Measurements from ENCODE around the gene HAUS8. TPM values are rescaled to one million over a fixed set of nuclear protein-coding genes. Genes with fewer than 3 reads are reported as not detected.
"Not testable (repeated sequence)": the region's sequence is repeated elsewhere in the genome, so short reads cannot be mapped to it uniquely, and the experiment has no call there.

The HAUS8 gene, protein sequence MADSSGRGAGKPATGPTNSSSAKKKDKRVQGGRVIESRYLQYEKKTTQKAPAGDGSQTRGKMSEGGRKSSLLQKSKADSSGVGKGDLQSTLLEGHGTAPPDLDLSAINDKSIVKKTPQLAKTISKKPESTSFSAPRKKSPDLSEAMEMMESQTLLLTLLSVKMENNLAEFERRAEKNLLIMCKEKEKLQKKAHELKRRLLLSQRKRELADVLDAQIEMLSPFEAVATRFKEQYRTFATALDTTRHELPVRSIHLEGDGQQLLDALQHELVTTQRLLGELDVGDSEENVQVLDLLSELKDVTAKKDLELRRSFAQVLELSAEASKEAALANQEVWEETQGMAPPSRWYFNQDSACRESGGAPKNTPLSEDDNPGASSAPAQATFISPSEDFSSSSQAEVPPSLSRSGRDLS
- total RNA-seq = 32.6 and 37.4 TPM in 2 replicates

DNA sequence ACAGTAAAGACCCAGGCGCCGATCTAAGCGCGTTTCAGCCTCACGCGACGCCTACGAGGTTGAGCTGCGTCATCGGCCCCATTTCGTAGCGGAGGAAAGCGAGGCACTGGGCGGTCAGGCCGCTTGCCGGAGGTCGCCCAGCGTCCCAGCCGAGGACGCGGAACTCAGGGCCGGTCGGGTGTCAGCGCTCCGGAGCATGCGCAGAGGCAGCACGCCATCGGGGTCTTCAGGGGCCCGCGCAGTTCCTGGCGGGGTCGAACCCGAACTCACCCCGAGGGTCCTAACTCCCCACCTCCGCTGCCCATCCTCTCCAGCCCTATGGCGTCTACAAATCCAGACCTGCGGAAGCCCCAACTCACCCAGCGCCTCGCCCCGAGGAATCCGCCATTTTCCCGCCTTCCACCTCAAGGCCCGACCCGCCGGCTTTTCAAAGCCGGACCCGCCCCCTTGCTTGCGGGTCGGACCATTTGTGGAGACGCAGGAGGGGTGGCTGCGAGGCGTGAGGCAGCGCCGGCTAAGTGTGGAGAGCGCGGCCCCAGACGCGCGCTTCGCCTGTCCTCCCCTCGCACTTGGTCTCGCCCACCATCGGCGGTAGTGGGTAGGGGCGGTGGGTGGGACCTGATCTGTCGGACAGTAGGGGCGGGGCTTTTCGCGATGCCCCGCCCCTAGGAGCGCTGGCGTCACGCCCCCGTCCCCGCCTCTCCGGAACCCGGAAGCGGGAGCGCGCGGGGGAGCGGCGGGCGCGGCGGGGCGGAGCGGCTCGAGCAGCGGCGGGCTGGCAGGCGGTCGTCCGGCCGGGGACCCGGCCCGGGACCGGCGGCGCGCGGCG lies at the start of gene HAUS8, which contains the start of gene MYO9B:
HAUS8 (minus strand) TSS at position 418 of the 829 bp plus-strand sequence; CDS start at position 388, 30 bp downstream.
MYO9B (plus strand) TSS at position 743 of the 829 bp plus-strand sequence. CDS start 25,941 bp downstream, outside the sequence.
- intact Hi-C loops (cut with micrococcal nuclease) = loop anchor here (1.0 to 10.0 kb wide), 3 partner anchors 140 to 190 kb away; partner anchors contain the start of genes BABAM1, OCEL1, USE1 and USHBP1

- intact Hi-C loops (cut with micrococcal nuclease) = no loop called here
Observed at GRCh38 chr19:17124025-17124424, 48.8 kb upstream of the HAUS8 start.

- intact Hi-C loops (cut with micrococcal nuclease) = no loop called here
Observed at GRCh38 chr19:17123041-17123440, 47.8 kb upstream of the HAUS8 start.

DNA sequence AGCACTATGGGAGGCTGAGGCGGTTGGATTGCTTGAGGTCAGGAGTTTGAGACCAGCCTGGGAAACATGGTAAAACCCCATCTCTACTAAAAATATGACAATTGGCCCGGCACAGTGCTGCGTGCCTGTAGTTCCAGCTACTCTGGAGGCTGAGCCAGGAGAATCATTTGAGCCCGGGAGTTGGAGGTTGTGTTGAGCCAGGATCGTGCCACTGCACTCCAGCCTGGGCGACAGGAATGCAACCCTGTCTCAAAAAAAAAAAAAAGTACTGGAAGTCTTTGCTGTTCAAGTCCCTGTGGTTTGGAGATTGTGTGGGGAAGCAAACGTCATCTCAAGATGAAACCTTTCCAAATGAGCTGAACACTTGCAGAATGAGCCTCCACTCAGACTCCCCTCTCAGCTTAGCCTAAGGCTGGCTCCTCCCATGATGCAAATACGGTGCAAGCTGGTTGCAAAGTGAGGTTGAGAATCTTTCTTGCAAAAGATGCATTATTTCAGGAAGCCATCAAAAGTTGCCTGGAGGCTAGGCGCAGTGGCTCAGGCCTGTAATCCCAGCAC lies 46.6 kb upstream of the HAUS8 start:
- intact Hi-C loops (cut with micrococcal nuclease) = no loop called here

DNA sequence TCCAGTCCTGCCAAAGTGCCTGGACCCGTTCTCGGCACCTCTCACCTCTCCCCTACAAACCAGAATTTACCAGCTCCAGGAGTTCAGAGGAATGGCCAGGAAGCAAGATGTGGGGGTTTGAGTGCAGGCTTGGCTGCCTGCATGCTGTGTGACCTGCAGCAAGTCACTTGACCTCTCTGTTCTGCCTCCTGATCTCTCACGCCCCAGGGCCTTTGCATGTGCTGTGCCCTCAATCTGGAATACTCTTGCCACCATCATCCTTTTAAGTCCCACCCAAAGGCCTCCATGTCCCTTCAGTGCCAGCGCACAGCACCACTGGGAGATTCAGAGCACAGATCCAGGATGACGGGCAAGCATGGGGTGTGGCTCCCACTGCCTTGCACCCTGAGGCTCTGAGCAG lies 43.7 kb upstream of the HAUS8 start:
- intact Hi-C loops (cut with micrococcal nuclease) = no loop called here

- intact Hi-C loops (cut with micrococcal nuclease) = no loop called here
Observed at GRCh38 chr19:17116996-17117702, 41.9 kb upstream of the HAUS8 start.

GRCh38 chr19:17114414-17114831 lies 39.2 kb upstream of the HAUS8 start:
- intact Hi-C loops (cut with micrococcal nuclease) = no loop called here

GRCh38 chr19:17113127-17113785 lies 38.0 kb upstream of the HAUS8 start:
- intact Hi-C loops (cut with micrococcal nuclease) = no loop called here

- intact Hi-C loops (cut with micrococcal nuclease) = no loop called here
Observed at GRCh38 chr19:17112700-17113099, 37.4 kb upstream of the HAUS8 start.

- intact Hi-C loops (cut with micrococcal nuclease) = no loop called here
Observed at GRCh38 chr19:17112271-17112670, 37.0 kb upstream of the HAUS8 start.

DNA sequence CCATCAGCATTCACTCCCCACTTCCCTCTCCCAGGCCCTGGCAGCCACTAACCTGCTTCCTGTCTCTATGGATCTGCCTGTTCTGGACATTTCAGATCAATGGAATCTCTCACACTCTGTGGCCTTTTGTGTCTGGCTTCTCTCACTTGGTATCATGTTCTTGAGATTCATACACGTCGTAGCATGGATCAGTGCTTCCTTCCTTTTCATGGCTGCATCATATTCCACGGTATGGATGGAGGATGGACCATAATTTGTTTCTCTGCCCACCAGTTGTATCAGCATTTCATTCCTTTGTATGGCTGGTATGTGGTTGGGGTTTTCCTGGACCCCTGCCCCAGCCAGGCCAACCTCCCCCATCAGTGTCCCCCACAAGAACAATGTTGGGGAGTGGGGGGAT lies 36.5 kb upstream of the HAUS8 start:
- intact Hi-C loops (cut with micrococcal nuclease) = no loop called here

GRCh38 chr19:17110599-17110966 lies 35.3 kb upstream of the HAUS8 start:
- intact Hi-C loops (cut with micrococcal nuclease) = no loop called here

DNA sequence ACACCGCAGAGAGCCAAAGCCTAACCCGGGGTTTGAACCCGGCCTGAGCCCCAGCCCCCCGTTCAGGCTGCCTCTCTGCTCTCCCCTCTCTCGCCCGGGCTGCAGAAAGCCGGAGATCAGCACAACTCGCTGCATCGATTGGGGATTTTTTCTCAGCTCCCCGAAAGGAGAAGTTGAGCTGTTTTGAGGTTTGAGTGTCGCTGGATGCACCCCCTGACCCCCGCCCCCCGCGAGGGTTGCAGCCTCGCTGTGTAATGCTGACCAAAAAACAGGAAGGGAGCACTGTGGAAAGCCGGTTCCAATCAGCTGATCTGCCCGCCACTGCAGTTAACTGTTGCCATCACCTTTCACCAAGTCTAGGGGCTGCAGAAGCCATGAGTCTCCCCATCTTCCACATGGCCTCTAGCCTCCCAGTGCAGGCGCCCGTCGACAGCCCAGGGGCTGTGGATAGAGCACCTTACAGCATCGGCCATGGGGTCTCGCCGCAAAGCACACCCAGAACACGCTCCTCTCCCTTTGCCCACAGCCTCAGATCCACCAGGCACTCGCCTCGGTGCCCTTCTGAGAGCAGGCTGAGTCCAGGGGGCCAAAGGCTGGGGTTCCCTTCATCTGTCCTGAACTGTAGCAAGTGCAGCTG lies 34.8 kb upstream of the HAUS8 start:
- intact Hi-C loops (cut with micrococcal nuclease) = no loop called here

DNA sequence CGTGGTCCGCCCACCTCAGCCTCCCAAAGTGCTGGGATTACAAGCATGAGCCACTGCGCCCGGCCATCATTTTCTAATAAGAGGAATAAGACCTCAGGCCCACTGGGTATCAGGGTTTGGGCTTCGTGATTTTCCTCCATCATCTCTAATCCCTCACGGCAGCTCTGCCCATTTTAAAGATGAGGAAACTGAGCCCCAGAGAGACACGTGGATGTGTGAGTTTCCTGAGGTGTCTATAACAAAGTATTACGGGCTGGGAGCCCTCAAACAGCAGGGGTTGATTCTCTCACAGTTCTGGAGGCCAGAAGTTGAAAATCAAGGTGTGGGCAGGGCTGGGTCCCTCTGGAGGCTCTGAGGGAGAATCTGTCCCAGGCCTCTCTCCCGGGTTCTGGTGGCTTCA lies 34.0 kb upstream of the HAUS8 start:
- intact Hi-C loops (cut with micrococcal nuclease) = no loop called here

DNA sequence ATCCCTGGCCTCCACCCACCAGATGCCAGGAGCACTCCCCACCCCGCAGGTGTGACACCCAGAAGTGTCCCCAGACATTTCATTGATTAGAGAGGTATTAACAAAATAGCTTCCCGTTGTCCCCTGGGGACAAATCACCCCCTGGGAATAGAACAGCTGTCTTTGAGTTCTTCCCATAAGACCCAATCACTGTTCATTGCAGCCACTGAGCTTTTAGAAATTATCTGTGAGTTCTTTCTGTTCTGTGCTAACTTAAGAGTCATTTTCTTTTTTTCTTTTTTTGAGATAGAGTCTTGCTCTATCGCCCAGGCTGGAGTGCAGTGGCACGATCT lies 33.2 kb upstream of the HAUS8 start:
- intact Hi-C loops (cut with micrococcal nuclease) = no loop called here

GRCh38 chr19:17107546-17108452 lies 32.5 kb upstream of the HAUS8 start:
- intact Hi-C loops (cut with micrococcal nuclease) = no loop called here

- intact Hi-C loops (cut with micrococcal nuclease) = not testable (repeated sequence)
Observed at GRCh38 chr19:17106964-17107363, 31.7 kb upstream of the HAUS8 start.

DNA sequence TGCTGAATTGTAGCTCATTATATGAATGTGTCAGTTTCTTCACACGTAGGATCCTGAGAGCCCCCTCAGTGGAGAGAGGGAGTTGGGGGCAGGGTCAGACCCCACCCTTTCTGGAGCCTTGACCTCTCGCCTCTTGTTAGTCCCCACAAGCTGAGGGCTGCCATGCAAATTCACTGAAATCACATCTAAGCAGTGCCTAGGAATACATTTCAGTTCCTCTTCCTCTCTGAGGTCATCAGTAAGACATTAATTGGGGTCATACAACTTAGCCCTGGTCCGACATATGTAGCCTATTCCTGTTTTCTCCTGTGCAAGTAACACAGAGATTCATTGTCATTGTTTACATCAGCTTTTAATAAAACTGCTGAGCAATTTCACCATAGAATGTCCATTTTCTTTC lies 30.3 kb upstream of the HAUS8 start:
- intact Hi-C loops (cut with micrococcal nuclease) = no loop called here

- intact Hi-C loops (cut with micrococcal nuclease) = no loop called here
Observed at GRCh38 chr19:17104679-17105078, 29.4 kb upstream of the HAUS8 start.
